Globus pallidus (tissue), 1 donor: Measurements from ENCODE around the gene JSRP1.

ENCODE experiments used
- DNase-seq: peaks from one replicate; pipeline ENCODE4 v3.0.0-alpha.2; 2015; ENCODE audit warnings: low spot score

JSRP1 gene

GRCh38 chr19:2232286-2233151, 23.7 kb downstream of the JSRP1 start:
- no peak for DNase-seq

DNA sequence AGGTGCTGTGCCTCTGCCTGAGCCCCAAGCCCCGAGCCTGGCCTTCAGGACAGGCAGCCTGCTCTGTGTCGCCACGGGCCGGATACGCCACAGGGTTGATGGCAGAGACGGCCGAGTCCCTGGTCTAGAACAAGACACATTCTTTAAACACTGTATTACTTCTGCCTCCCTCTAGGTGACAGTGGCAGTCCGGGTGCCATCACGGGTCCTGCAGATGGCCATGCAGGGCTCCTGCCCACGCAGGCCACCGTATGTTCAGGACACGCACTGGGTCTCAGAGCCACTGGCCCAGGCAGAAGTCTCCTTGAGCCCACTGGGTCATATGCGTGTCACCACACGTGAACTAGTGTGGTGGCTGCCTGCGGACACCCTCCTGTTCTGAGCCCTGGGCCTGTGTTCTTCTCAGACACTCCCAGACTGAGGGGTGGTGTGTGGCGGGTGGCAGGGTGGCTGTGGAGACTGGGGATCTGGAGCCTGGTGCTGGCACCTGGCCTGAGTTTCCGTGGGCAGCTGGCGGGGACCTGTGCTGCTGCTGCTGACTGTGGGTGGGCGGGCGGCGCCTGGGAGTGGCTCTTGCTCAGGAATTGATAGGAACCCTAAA, 24.5 kb downstream of the JSRP1 start:
- no peak for DNase-seq

GRCh38 chr19:2230807-2231533, 25.2 kb downstream of the JSRP1 start:
- no peak for DNase-seq

- DNase-seq, result no peak
Observed at GRCh38 chr19:2230033-2230531, 26.1 kb downstream of the JSRP1 start.

- DNase-seq, result no peak
Observed at GRCh38 chr19:2229103-2230032, 26.8 kb downstream of the JSRP1 start.

- no peak for DNase-seq
Observed at GRCh38 chr19:2228157-2229030, 27.8 kb downstream of the JSRP1 start.

DNA sequence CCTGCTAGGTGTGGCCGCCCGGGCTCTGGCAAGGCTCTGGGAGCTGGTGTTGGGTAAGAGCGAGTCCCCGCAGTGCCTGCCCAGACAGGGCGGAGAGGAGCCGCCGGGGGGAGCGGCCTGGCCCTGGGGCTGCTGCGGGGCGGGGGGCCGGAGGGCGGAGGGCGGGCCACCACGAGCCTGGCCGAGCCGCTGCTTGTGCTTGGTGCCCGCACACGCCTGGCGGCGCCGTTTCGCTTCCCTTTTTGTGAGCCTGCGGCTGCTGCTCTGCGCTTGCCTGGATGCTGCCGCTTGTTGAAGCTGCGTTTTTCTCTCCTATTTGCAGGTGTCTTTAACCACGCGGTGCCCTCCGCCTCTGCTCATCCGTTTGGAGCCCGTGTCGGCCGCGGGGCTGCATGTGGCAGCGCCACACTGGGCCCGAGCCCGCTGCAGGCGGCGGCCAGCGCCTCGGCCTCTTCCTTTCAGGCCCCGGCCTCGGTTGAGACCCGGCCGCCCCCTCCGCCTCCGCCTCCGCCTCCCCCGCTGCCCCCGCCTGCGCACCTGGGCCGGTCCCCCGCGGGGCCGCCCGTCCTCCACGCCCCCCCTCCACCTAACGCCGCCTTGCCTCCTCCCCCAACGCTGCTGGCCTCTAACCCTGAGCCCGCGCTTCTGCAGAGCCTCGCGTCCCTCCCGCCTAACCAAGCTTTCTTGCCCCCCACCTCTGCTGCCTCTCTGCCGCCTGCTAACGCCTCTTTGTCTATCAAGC, 28.6 kb downstream of the JSRP1 start:
- peak; percentile 19 for DNase-seq

GRCh38 chr19:2226840-2227360, 29.3 kb downstream of the JSRP1 start:
- DNase-seq, result no peak

GRCh38 chr19:2226051-2226839, 30.0 kb downstream of the JSRP1 start:
- DNase-seq, result no peak

DNA sequence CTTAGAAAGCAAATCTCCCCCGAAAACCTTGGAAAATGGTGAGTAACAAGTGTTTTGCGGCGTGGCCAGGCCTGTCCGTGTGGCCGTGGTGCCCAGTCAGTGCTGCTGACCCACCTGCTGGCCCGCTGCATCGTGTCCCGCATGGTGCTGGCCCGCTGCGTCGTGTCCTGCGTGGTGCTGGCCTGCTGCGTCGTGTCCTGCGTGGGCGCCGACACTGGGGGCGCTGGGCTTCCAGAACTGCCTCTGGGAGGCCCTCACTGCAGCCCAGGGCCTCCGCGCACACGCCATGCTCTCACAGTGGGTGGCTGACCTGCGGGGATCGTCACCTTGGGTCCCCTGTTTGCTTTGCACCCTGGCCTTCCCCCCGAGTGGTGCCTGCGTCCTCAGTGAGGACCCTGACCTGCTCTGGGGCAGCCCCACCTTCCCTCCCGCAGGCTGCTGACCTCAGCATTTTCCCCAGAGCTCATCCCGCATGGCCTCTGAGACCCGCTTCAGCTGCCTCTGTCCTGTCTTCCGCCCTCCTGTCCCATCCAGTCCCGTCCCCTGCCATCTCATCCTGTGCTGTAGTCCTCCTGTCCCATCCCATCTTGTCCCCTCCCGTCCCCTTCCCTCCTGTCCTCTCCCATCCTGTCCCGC, 30.7 kb downstream of the JSRP1 start:
- DNase-seq, result no peak

- no peak for DNase-seq
Observed at GRCh38 chr19:2224754-2225349, 31.4 kb downstream of the JSRP1 start.

GRCh38 chr19:2223959-2224358, 32.3 kb downstream of the JSRP1 start:
- DNase-seq, result no peak

GRCh38 chr19:2223391-2223790, 32.8 kb downstream of the JSRP1 start:
- DNase-seq, result no peak

- no peak for DNase-seq
Observed at GRCh38 chr19:2221918-2222317, 34.3 kb downstream of the JSRP1 start.

DNA sequence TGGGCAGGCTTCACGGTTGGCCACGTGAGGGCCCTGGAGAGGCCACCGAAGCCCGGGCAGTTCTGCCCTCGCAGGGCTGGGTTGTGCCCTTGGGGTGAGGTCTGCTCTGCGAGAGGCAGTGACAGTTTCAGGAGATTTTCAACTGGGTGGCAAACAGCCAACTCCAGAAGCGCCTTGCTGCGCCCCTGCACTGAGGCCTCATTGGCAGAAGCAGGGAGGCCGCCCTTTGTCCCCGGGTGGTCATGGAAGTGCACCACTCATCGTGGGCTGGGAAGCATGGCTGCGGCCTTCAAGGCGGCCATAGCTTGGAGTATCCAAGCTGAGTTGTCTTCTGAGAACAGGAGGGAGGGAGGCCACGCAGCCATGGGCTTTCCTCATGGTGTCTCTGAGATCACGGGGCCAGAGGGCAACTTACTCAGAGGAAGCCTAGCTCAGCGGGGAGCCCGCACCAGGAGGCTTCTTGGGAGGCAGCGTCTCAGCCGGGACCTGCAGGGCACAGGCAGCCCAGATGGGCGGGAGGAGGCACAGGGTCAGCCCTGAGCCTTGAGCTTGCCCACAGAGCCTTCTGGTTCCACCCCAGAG, 34.9 kb downstream of the JSRP1 start:
- no peak for DNase-seq

DNA sequence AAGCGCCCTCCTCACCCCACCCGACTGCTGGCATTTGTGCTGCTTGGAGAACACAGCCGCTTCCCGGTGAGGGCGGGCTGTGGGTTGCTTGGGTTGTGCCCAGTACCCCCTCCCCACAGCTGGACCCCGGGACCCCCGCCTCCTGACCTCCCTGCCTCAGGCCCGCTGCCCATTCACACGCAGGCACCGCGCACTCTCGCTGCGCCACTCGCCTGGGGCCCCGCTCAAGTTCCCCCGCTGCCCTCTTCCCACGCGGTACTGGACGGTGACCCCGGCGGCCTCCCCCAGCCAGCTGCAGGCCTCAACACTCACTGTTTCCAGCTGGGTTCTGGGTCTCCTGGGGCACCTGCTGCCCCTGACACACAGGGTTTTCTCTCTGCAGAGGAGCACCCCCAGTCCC, 36.5 kb downstream of the JSRP1 start:
- DNase-seq, result no peak

GRCh38 chr19:2217591-2217990, 38.6 kb downstream of the JSRP1 start:
- no peak for DNase-seq
